ENCODE measurements around the gene FSTL1. TPM values are rescaled to one million over a fixed set of nuclear protein-coding genes. Genes with fewer than 3 reads are reported as not detected.
"Not testable (repeated sequence)": the region's sequence is repeated elsewhere in the genome, so short reads cannot be mapped to it uniquely, and the experiment has no call there.

Gene FSTL1
- total RNA-seq, 4 donors from 2014 or later = 311 to 1,355 (median 418) TPM

DNA sequence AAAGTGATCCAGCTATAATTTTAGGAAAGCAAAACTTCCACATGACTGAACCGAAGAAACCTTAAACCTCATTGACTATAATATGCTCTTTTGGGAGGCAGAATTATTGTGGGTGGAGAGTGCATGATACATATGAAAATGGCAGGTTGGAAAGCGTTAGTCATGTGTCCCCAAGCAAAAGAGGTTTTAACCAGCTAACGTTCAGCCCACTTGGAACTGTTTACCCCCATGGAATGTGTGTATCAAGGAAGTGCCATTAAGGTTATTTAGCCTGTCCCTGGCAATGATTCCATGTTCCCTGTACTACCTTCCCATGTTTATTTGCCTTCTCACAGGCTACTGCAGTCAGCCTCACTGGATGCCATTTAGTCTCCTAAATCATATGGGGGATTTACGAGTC, 57.5 kb downstream of the FSTL1 start:
- H3K36me3 ChIP-seq = no peaks in the 10 kb centered on the region
- TF ChIP-seq, protein P1, sequence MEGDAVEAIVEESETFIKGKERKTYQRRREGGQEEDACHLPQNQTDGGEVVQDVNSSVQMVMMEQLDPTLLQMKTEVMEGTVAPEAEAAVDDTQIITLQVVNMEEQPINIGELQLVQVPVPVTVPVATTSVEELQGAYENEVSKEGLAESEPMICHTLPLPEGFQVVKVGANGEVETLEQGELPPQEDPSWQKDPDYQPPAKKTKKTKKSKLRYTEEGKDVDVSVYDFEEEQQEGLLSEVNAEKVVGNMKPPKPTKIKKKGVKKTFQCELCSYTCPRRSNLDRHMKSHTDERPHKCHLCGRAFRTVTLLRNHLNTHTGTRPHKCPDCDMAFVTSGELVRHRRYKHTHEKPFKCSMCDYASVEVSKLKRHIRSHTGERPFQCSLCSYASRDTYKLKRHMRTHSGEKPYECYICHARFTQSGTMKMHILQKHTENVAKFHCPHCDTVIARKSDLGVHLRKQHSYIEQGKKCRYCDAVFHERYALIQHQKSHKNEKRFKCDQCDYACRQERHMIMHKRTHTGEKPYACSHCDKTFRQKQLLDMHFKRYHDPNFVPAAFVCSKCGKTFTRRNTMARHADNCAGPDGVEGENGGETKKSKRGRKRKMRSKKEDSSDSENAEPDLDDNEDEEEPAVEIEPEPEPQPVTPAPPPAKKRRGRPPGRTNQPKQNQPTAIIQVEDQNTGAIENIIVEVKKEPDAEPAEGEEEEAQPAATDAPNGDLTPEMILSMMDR (IDR thresholded peaks at IDR 0.05) = no peak
- TF ChIP-seq POLR2A (IDR thresholded peaks at IDR 0.05) = no peak
- DNase-seq = no peak
- intact Hi-C loops (cut with DNase I; ENCODE audit: low total_unique reads) = no loop called here
- H3K4me1 ChIP-seq = no peaks in the 10 kb centered on the region
- no peak overlapping the region for H3K27ac ChIP-seq
- no peaks in the 10 kb centered on the region for H3K27me3 ChIP-seq
- H3K9me3 ChIP-seq = no peaks in the 10 kb centered on the region
- no peak overlapping the region for H3K4me3 ChIP-seq

DNA sequence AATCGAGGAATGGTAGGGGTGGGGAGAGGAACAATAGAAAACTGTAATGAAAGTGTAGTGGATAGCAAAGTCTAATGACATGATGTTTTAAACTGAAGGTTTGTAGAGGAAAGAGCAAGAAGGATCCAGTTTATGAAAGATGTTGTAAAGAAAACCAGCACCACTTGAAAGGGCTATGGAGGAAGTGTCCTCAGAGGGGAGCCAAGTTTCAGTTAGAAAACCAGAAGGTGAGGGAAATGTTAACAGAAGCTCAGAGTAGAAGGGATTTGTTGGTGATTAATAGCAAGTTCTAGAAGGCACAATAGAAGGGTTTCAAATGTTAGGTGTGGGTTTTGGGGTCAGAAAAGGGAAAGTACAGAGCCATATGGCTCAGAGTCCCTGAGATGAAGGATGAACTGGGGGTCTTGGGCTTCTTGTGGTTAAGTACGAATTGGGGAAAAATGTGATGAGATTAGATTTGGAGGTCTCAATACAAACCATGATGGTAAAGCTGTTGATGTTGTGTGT, 67.8 kb downstream of the FSTL1 start:
- intact Hi-C loops (cut with DNase I; ENCODE audit: low total_unique reads) = no loop called here
- no peaks in the 10 kb centered on the region for H3K36me3 ChIP-seq
- TF ChIP-seq POLR2A (IDR thresholded peaks at IDR 0.05) = no peak
- no peak for DNase-seq
- no peak overlapping the region for H3K4me3 ChIP-seq
- no peaks in the 10 kb centered on the region for H3K4me1 ChIP-seq
- no peaks in the 10 kb centered on the region for H3K27me3 ChIP-seq
- H3K27ac ChIP-seq = no peak overlapping the region
- H3K9me3 ChIP-seq = no peaks in the 10 kb centered on the region

DNA sequence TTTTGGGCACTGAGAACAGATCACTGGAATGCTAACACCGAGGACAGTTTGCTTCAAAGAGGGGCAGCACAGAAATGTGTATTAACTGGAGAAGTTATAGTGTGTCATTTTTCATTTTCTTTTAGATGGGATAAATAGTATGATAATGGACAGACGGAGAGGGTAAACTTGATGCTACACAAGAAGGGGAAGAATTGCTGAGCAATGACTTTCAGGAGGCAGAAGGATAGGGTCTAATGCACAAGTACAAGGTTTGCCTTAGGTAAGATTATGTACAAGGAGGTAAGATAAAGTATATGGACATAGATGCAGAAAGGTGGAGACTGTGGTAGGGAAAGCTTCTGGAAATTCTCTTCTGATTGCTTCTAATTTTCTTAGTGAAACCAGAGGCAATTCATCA, 69.3 kb downstream of the FSTL1 start:
- Histone ChIP-seq H3K4me1 (no peaks in the 10 kb centered on the region), H3K27me3 (no peaks in the 10 kb centered on the region), H3K9me3 (no peaks in the 10 kb centered on the region), H3K27ac (no peak overlapping the region), H3K4me3 (no peak overlapping the region), H3K36me3 (no peaks in the 10 kb centered on the region)
- intact Hi-C loops (cut with DNase I; ENCODE audit: low total_unique reads) = no loop called here
- no peak for DNase-seq
- no peak for TF ChIP-seq POLR2A (IDR thresholded peaks at IDR 0.05)
- TF ChIP-seq, protein P1 (IDR thresholded peaks at IDR 0.05) = no peak

DNA sequence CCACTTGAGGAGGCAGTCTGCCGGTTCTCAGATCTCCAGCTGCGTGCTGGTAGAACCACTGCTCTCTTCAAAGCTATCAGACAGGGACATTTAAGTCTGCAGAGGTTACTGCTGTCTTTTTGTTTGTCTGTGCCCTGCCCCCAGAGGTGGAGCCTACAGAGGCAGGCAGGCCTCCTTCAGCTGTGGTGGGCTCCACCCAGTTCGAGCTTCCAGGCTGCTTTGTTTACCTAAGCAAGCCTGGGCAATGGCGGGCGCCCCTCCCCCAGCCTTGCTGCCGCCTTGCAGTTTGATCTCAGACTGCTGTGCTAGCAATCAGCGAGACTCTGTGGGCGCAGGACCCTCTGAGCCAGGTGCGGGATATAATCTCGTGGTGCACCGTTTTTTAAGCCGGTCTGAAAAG, 72.8 kb downstream of the FSTL1 start:
- intact Hi-C loops (cut with DNase I; ENCODE audit: low total_unique reads); H3K27me3 ChIP-seq: not testable (repeated sequence)

DNA sequence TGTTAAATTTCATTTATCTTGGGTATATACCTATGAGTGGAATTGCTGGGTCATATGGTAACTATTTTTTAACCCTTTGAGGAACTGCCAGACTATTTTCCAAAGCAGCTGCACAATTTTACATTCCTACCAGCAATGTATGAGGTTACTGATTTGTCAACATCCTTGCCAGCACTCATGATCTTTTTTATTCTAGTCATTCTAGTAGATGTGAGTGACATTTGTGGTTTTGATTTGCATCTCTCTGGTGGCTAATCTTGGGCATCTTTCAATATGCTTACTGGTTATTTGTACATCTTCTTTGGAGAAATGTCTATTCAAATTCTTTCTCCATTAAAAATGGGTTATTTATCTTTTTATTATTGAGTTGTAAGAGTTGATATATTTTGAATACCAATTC, 80.3 kb downstream of the FSTL1 start:
- intact Hi-C loops (cut with DNase I; ENCODE audit: low total_unique reads) = no loop called here

More for the DNA sequence above, 72.8 kb downstream of the FSTL1 start:
- not testable (repeated sequence) for H3K4me1 ChIP-seq, H3K9me3 ChIP-seq, H3K36me3 ChIP-seq, H3K27ac ChIP-seq, H3K4me3 ChIP-seq, DNase-seq

GRCh38 chr3:120369037-120369467, 81.7 kb downstream of the FSTL1 start:
- intact Hi-C loops (cut with DNase I; ENCODE audit: low total_unique reads) = no loop called here
- H3K9me3 ChIP-seq = no peaks in the 10 kb centered on the region
- TF ChIP-seq, protein P1 (IDR thresholded peaks at IDR 0.05) = no peak
- TF ChIP-seq POLR2A (IDR thresholded peaks at IDR 0.05) = no peak

More for the DNA sequence above, 80.3 kb downstream of the FSTL1 start:
- H3K36me3 ChIP-seq = no peaks in the 10 kb centered on the region
- no peaks in the 10 kb centered on the region for H3K9me3 ChIP-seq
- H3K4me1 ChIP-seq = no peaks in the 10 kb centered on the region
- H3K27ac ChIP-seq = no peak overlapping the region
- no peak overlapping the region for H3K4me3 ChIP-seq
- H3K27me3 ChIP-seq = no peaks in the 10 kb centered on the region
- DNase-seq = no peak
- TF ChIP-seq, protein P1 (IDR thresholded peaks at IDR 0.05) = no peak
- TF ChIP-seq POLR2A (IDR thresholded peaks at IDR 0.05) = no peak

More at GRCh38 chr3:120369037-120369467, 81.7 kb downstream of the FSTL1 start:
- Histone ChIP-seq H3K27me3 (no peaks in the 10 kb centered on the region), H3K4me3 (no peak overlapping the region), H3K4me1 (no peaks in the 10 kb centered on the region), H3K27ac (no peak overlapping the region), H3K36me3 (no peaks in the 10 kb centered on the region)
- no peak for DNase-seq

All from uterus (tissue), 4 donors.